ENCODE results near the gene DEFB123. TPM values are rescaled to one million over a fixed set of nuclear protein-coding genes. Genes with fewer than 3 reads are reported as not detected.
"Not testable (repeated sequence)": the region's sequence is repeated elsewhere in the genome, so short reads cannot be mapped to it uniquely, and the experiment has no call there.

The DEFB123 gene
- total RNA-seq, 2 donors from 2014 or later = not detected

GRCh38 chr20:31449511-31450414 is 9.3 kb downstream of the DEFB123 start:
- peaks cover 7% of the 10 kb centered on the region for H3K27me3 Mint-ChIP-seq
- H3K9me3 Mint-ChIP-seq = no peaks in the 10 kb centered on the region
- H3K4me3 Mint-ChIP-seq = no peak overlapping the region
- no peaks in the 10 kb centered on the region for H3K36me3 Mint-ChIP-seq (ENCODE audit: low read depth)
- no peak for ATAC-seq (replicated peaks)
- no peaks in the 10 kb centered on the region for H3K4me1 Mint-ChIP-seq
- H3K27ac Mint-ChIP-seq = no peak overlapping the region

DNA sequence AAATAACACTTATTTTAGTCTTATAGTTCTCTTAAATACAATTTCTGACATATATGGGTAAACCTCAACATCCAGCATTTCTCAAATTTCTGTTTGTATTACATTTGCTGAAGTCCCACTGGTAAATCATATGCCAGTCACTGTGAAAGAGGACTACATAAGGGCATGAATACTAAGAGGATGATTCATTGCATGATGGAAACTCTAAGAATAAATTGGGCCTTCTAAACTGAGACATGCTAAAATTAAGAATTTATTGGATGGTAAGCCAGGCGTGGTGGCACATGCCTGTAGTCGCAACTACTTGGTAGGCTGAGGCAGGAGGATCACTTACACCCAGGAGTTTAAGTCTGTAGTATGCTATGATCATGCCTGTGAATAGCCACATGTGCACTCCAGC is 12.1 kb downstream of the DEFB123 start:
- Mint-ChIP-seq H3K27me3 (peaks cover 10% of the 10 kb centered on the region), H3K27ac (no peak overlapping the region), H3K4me3 (no peak overlapping the region), H3K9me3 (no peaks in the 10 kb centered on the region), H3K36me3 (ENCODE audit: low read depth) (no peaks in the 10 kb centered on the region), H3K4me1 (no peaks in the 10 kb centered on the region)
- ATAC-seq (replicated peaks) = no peak

DNA sequence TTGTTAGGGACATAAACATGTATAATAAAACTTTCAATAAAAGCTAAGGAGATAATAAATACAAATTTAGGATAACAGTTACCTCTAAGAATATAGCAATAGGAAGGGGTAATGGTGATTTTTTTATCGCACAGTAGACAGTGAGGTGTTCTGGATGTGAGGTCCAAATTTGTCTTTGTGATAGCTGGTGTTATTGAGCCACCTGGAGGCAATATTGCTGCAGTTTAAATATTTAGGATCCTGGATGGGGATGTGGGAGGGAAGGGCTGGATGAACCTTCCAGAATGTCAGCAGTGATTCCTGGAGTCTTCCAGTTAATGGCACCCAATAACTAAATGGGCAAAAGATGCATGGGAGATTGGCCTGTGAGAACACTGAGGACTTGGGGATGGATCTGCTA is 13.9 kb downstream of the DEFB123 start:
- ATAC-seq (replicated peaks) = no peak
- Mint-ChIP-seq H3K4me3 (no peak overlapping the region), H3K27me3 (peaks cover 14% of the 10 kb centered on the region), H3K27ac (no peak overlapping the region), H3K9me3 (no peaks in the 10 kb centered on the region), H3K4me1 (no peaks in the 10 kb centered on the region), H3K36me3 (ENCODE audit: low read depth) (no peaks in the 10 kb centered on the region)

DNA sequence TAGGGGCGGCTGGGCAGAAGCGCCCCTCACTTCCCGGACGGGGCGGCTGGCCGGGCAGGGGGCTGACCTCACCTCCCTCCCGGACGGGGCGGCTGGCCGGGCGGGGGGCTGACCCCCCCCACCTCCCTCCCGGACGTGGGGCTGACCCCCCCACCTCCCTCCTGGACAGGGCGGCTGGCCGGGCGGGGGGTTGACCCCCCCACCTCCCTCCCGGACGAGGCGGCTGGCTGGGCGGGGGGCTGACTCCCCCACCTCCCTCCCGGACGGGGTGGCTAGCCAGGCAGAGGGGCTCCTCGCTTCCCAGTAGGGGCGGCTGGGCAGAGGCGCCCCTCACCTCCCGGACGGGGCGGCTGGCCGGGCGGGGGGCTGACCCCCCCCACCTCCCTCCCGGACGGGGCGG is 30.5 kb downstream of the DEFB123 start:
- not testable (repeated sequence) for H3K9me3 Mint-ChIP-seq; H3K4me1 Mint-ChIP-seq; H3K27ac Mint-ChIP-seq; ATAC-seq (replicated peaks); H3K36me3 Mint-ChIP-seq (ENCODE audit: low read depth); H3K4me3 Mint-ChIP-seq
- H3K27me3 Mint-ChIP-seq = peaks cover 22% of the 10 kb centered on the region

DNA sequence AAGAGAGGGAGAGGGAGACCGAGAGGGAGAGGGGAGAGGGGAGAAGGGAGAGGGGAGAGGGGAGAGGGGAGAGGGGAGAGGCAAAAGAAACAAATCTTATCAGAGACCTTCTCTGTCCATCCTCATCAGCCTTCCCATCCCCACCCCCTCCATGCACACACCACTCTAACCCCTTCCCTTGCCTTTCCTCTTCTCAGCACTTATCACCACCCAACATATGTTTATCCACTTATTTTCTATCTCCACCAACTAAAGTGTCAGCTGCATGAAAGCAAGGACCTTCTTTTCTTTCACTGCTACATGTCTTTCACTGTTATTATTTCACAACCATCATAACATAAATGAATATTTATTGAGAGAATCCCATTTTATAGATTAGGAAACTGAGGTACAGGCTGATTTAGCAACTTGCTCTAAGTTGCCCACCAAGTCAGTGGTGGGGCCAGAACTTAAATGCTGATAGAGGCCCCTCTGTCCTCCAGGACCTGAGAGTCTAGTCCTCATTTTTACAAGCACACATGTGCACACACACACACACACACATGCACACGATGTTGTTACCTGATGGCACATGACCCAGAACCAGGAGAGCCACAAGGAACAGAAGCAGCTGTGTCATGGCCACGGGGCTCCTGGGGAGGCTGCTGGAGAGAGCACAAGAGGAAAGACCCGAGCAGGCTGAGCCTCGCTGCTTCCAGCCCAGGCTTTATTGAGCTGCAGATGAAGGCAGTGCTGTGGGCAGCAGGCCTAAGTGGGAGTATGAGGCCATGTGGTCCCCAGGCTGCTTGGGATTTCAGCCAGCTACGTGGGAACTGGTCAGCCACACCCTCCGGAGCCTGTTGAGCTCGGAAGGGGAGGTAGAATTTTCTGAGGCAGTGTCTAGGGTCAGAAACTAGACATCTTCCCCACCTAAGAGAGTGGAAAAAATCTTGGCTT is 32.2 kb downstream of the DEFB123 start:
- no peak for ATAC-seq (replicated peaks)
- Mint-ChIP-seq H3K36me3 (ENCODE audit: low read depth) (no peaks in the 10 kb centered on the region), H3K4me3 (no peak overlapping the region), H3K4me1 (peaks cover 5% of the 10 kb centered on the region), H3K27me3 (peaks cover 32% of the 10 kb centered on the region), H3K27ac (no peak overlapping the region), H3K9me3 (no peaks in the 10 kb centered on the region)

- H3K9me3 Mint-ChIP-seq = no peaks in the 10 kb centered on the region
- H3K4me1 Mint-ChIP-seq = peaks cover 5% of the 10 kb centered on the region
- peaks cover 27% of the 10 kb centered on the region for H3K27me3 Mint-ChIP-seq
- ATAC-seq (replicated peaks) = no peak
- H3K36me3 Mint-ChIP-seq (ENCODE audit: low read depth) = no peaks in the 10 kb centered on the region
- no peak overlapping the region for H3K27ac Mint-ChIP-seq
- H3K4me3 Mint-ChIP-seq = no peak overlapping the region
These were observed 33.1 kb downstream of the DEFB123 start for GRCh38 chr20:31473331-31474096.

GRCh38 chr20:31474097-31474436 is 33.6 kb downstream of the DEFB123 start:
- Mint-ChIP-seq H3K4me1 (peaks cover 5% of the 10 kb centered on the region), H3K9me3 (no peaks in the 10 kb centered on the region), H3K27me3 (peaks cover 27% of the 10 kb centered on the region), H3K27ac (no peak overlapping the region), H3K4me3 (peak overlapping the region; percentile 32), H3K36me3 (ENCODE audit: low read depth) (no peaks in the 10 kb centered on the region)
- peak; percentile 21 for ATAC-seq (replicated peaks)

DNA sequence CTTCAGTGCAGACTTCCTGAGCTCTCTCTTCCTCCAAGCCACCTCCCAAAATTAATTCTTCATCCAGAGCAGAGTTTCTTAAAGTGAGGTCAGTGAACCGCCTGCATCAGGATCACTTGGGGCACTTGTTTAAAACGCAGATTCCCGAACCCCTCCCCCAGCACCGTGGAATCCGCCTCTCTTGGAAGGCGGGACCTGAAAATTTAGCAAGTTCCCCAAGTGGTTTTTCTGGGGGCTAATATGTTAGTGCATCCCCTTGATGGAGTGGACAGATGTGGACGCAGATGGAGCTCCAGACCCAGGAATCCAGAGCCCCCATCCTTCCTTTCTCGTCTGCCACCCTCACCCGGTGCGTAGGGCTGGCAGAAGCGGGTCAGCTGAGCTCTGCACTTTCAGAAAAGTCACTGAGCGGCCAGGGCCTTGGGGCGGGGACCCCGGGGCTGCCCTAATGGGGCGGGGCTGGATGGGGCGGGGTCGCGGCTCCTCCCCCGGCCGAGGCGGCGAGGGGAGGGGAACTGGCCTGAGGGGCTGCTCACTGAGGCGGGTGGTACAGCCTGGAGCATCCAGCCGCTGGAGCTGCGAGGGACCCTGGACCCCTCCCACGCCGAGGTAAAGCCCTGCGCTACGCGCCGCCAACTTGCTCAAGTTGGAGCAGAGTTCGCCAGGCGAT is 34.5 kb downstream of the DEFB123 start, which contains the start of the genes DEFB124 and REM1:
Gene DEFB124, minus strand, starts transcription at position 370 of the 670 bp plus-strand sequence. CDS start 2,114 bp downstream, outside the sequence.
Gene REM1, plus strand, starts transcription at position 531 of the 670 bp plus-strand sequence. CDS start 1,158 bp downstream, outside the sequence.
- H3K4me1 Mint-ChIP-seq = peaks cover 5% of the 10 kb centered on the region
- H3K27ac Mint-ChIP-seq = no peak within 1 kb of the TSS
- no peaks in the 10 kb centered on the region for H3K9me3 Mint-ChIP-seq
- no peaks in the 10 kb centered on the region for H3K36me3 Mint-ChIP-seq (ENCODE audit: low read depth)
- H3K27me3 Mint-ChIP-seq = peaks cover 27% of the 10 kb centered on the region
- no peak for ATAC-seq (replicated peaks)
- H3K4me3 Mint-ChIP-seq = peak within 1 kb of the TSS; percentile 32

GRCh38 chr20:31475472-31476293 is 35.3 kb downstream of the DEFB123 start:
- no peak for ATAC-seq (replicated peaks)
- Mint-ChIP-seq H3K9me3 (no peaks in the 10 kb centered on the region), H3K27ac (no peak overlapping the region), H3K36me3 (ENCODE audit: low read depth) (no peaks in the 10 kb centered on the region), H3K4me3 (no peak overlapping the region), H3K27me3 (peaks cover 27% of the 10 kb centered on the region), H3K4me1 (peaks cover 5% of the 10 kb centered on the region)

- Mint-ChIP-seq H3K27me3 (peaks cover 29% of the 10 kb centered on the region), H3K36me3 (ENCODE audit: low read depth) (no peaks in the 10 kb centered on the region), H3K4me1 (peaks cover 5% of the 10 kb centered on the region), H3K9me3 (no peaks in the 10 kb centered on the region), H3K27ac (no peak overlapping the region), H3K4me3 (no peak overlapping the region)
- ATAC-seq (replicated peaks) = no peak
These were observed 35.8 kb downstream of the DEFB123 start for GRCh38 chr20:31476294-31476585.

DNA sequence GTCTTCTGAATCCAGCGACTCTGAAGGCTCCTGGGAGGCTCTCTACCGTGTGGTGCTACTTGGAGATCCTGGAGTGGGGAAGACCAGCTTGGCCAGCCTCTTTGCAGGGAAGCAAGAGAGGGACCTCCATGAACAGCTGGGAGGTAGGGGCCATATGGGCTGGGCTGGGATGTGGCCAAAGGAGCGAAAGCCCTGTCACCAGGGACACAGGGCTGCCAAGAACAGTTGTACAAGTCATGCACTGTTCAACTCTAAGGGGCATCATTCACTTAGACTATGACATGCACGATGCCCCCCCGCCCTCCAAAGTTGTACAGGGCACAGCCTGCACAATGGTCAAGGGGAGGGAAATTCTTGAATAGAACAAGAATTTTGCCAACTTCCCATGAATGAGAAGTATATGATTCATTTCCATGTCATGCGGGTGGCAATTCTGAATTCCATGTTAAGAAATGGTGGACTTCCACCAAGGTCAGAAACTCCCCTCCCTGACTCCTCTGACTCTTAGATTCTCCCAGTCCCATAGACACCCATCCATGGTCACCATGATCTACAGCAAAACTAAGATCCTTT is 36.3 kb downstream of the DEFB123 start:
- Mint-ChIP-seq H3K27me3 (peaks cover 34% of the 10 kb centered on the region), H3K27ac (no peak overlapping the region), H3K36me3 (ENCODE audit: low read depth) (no peaks in the 10 kb centered on the region), H3K4me1 (peaks cover 5% of the 10 kb centered on the region), H3K4me3 (no peak overlapping the region), H3K9me3 (no peaks in the 10 kb centered on the region)
- no peak for ATAC-seq (replicated peaks)

- H3K27me3 Mint-ChIP-seq = peaks cover 22% of the 10 kb centered on the region
- no peak for ATAC-seq (replicated peaks)
These were observed 43.6 kb downstream of the DEFB123 start for GRCh38 chr20:31484001-31484400.

More at GRCh38 chr20:31484001-31484400, 43.6 kb downstream of the DEFB123 start:
- Mint-ChIP-seq H3K27ac (no peak overlapping the region), H3K4me1 (no peaks in the 10 kb centered on the region), H3K36me3 (ENCODE audit: low read depth) (no peaks in the 10 kb centered on the region), H3K9me3 (no peaks in the 10 kb centered on the region), H3K4me3 (no peak overlapping the region)
